ENCODE measurements around the gene WRAP53.
"Not testable (repeated sequence)": the region's sequence is repeated elsewhere in the genome, so short reads cannot be mapped to it uniquely, and the experiment has no call there.

WRAP53 gene

GRCh38 chr17:7687908-7688807 is at the start of gene WRAP53:
Gene WRAP53 (plus strand): TSS chr17:7688477. CDS start chr17:7688649, 172 bp downstream.
- peak; percentile 99 for DNase-seq

DNA sequence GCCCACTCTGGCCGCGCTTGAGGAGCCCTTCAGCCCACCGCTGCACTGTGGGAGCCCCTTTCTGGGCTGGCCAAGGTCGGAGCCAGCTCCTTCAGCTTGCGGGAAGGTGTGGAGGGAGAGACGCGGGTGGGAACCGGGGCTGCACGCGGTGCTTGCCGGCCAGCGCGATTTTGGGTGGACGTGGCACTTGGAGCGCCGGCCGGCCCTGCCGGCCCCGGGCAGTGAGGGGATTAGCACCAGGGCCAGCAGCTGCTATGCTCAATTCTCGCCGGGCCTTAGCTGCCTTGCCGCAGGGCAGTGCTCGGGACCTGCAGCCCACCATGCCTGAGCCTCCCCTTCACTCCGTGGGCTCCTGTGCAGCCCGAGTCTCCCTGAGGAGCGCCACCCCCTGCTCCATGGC is 47.5 kb upstream of the WRAP53 start:
- DNase-seq: no peak

DNA sequence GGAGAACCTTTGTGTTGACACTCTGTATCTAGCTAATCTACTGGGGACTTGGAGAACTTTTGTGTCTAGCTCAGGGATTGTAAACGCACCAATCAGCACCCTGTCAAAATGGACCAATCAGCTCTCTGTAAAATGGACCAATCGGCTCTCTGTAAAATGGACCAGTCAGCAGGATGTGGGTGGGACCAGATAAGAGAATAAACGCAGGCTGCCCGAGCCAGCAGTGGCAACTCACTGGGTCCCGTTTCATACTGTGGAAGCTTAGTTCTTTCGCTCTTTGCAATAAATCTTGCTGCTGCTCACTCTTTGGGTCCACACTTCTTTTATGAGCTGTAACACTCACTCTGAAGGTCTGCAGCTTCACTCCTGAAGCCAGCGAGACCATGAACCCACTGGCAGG is 46.6 kb upstream of the WRAP53 start:
- DNase-seq: not testable (repeated sequence)

- DNase-seq: no peak
Measured at GRCh38 chr17:7644775-7645174, 43.5 kb upstream of the WRAP53 start.

DNA sequence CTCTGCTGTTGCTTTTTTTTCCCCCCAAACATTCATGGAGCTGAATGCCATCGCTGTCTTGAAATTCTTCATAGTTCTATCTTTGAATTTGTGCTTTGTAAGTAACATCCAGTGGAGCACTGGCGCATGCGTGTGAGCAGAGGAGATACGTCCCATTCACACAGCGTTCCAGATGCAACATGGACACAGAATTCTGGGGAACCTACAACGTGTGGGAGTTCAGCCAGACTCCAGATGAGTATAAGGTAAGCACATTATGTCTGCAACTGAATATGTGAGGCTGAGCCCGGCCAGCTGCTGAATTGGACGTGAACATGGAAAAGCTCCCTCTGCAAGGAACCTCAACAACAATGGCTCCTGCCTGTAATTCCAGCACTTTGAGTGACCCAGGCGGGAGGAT is 41.8 kb upstream of the WRAP53 start:
- DNase-seq: no peak

- DNase-seq: no peak
Measured at GRCh38 chr17:7647018-7647417, 41.3 kb upstream of the WRAP53 start.

- no peak for DNase-seq
Measured at GRCh38 chr17:7650509-7651096, 37.7 kb upstream of the WRAP53 start, which contains the start of gene ATP1B2. Gene ATP1B2 (plus strand): TSS chr17:7650926. CDS start chr17:7651519, 593 bp downstream.

DNA sequence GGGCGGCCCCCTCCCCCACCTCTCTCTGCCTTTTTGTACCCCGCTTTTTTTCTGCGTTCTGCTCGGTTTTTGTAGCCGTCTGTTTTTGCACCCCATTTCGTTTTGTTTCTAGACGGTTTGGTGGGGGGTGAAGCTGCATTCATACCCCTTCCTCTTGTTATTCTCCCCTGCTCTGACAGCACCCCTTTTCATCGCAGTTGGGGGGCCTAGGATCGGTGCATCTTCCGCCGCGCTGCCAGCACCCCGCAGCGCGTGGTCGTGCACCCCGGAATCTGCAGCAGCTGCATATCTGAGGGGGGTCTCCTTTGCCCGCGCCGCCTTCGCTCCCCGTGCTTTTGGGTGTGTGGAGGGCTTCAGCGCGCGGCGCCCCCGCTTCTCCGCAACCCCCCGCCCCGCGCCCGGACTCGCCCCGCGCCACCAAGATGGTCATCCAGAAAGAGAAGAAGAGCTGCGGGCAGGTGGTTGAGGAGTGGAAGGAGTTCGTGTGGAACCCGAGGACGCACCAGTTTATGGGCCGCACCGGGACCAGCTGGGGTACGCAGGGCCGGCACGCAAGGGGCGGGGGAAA is 37.1 kb upstream of the WRAP53 start:
- no peak for DNase-seq

- DNase-seq: no peak
Measured at GRCh38 chr17:7651665-7652387, 36.5 kb upstream of the WRAP53 start.

GRCh38 chr17:7652388-7653356 is 35.6 kb upstream of the WRAP53 start:
- DNase-seq: no peak

GRCh38 chr17:7654832-7655540 is 33.3 kb upstream of the WRAP53 start:
- no peak for DNase-seq

GRCh38 chr17:7655541-7655840 is 32.8 kb upstream of the WRAP53 start:
- DNase-seq: no peak

DNA sequence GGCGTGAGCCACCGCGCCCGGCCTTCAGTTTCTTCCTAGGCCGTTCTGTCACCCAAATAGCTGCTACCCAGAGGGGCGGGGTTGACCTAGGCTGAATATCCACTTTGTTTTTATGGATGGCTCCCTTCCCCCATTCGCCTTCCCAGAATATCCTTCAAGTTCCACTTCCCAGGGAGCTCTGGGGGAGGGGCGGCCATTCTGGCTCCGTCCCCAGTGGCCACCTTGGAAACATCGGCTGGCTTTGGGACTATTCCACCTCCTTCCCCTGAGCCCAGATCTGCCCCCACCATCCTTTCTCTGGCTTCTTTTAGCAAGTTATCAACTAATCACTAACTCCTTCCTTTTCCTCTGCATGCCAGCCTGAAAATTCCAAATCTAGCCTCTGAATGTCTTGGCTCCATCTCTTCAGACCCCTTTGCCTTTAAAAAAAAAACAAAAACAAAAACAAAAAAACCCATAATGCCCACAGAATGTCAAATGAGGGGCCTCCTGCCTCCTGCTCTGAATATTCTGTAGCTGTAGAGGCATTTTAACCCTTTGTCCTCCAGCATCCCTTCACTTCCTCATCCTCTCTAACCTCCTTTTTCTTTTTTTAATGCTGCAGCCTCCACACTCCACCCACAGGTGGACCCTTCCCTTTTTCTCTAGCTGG is 31.2 kb upstream of the WRAP53 start:
- no peak for DNase-seq

DNA sequence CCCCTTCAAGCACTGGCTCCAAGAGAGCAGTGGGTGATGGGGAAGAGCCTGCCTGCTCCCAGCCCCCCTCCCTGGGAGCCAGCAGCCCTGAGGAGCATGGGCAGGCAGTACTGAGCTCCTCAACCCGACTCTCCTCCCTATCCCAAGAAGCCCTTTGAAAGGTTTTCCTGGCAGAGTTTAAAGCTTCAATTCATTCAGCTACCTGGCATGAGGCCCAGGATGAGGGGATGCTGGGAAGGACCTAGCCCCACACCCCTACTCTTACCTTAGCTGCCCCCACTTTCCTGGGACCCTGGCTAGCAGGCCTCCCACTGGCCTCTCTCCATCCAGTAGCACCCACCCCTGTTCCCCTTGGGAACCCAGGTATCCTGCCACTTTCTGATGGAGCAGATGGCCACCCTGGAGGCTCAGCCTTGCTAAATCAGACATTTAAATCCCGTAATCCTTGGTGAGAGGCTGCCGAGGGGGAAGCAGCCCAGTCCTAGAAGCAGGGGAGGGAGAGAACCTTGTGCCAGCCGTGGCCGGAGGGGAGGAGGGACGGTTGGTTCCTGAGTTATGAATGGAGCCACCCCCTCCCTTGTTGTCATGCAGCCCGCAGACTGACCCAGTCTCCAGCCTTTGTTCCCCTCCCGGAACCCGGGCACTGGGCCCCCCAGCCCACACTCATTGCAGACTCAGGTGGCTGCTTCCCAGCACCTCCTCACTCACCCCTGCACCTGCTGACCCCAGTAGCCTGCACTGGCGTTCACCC is 20.4 kb upstream of the WRAP53 start:
- DNase-seq: no peak

DNA sequence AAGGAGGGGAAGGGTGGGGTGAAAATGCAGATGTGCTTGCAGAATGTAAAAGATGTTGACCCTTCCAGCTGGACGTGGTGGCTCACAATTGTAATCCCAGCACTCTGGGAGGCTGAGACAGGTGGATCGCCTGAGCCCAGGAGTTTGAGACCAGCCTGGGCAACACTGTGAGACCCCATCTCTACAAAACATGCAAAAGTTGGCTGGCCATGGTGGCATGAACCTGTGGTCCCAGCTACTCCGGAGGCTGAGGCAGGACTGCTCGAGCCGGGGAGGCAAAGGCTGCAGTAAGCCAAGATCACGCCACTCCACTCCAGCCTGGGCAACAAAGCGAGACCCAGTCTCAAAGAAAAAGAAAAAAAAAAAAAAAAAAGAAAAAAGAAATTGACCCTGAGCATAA is 19.8 kb upstream of the WRAP53 start:
- DNase-seq: no peak

DNA sequence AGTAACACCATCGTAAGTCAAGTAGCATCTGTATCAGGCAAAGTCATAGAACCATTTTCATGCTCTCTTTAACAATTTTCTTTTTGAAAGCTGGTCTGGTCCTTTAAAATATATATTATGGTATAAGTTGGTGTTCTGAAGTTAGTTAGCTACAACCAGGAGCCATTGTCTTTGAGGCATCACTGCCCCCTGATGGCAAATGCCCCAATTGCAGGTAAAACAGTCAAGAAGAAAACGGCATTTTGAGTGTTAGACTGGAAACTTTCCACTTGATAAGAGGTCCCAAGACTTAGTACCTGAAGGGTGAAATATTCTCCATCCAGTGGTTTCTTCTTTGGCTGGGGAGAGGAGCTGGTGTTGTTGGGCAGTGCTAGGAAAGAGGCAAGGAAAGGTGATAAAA is 15.0 kb upstream of the WRAP53 start:
- no peak for DNase-seq

GRCh38 chr17:7674934-7675333 is 13.3 kb upstream of the WRAP53 start:
- no peak for DNase-seq

GRCh38 chr17:7676533-7676932 is 11.7 kb upstream of the WRAP53 start:
- DNase-seq: no peak

- DNase-seq: no peak
Measured at GRCh38 chr17:7677388-7678067, 10.7 kb upstream of the WRAP53 start.
